ENCODE measurements around the gene PCYT2.
"Not testable (repeated sequence)": the region's sequence is repeated elsewhere in the genome, so short reads cannot be mapped to it uniquely, and the experiment has no call there.

PCYT2 gene

DNA sequence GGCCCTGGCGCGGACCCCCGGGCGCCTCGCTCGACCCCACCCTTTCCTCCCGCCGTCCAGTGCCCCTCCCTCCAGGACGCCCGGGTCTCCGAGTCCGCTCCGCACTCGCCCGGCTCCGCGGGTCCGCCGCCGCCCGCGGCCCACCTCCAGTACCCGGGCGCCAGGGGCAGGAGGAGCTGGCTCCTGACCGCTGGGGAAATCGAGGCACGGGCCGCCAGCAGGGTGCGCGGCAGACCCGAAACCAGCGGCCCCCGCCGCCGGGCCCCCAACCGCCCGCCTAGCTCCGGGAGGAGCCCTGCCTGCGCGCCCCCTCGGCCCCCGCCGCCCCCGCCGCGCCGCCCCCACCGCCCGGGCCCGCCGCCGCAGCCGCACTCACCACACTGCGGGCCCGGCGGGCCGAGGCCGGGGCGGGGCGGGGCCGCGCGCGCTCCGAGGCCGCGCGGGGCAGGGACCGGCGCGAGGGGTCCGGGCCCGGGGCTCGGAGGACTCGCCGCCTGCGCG lies 16.0 kb upstream of the PCYT2 start:
- no peak for DNase-seq

DNA sequence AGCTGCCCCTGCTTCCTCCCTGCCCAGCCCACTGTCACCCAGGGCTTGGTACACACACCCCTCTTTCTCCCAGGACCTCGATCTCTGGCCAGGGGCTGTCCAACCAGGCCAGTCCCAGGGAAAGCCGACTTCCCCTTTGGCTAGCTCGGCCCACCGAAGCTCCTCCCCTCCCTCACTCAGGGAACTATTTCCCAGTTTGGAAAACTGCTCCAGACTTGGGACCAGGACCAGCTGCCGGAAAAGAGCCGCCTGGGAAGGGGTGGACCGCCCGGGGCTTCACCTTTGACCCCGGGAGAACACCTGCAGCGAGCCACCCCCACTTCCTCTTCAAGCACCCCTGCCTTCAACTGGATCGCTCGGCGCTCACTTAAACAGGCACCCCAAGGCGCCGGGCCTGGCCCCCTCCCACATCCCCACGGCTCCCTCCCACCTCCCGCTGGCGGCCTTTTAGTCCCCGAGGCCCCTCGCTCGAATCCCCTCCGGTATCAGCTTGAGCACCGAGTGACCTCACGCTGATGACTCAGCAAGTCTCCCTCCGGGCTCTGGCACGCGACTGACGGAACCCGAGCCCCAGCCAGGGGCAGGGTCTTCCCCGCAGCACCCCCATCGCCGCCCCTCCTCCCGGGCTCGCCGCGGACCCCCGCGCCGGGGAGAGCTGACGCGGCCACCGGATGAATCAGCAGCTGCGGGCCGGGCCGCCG lies 15.4 kb upstream of the PCYT2 start:
- DNase-seq: peak; percentile 83

DNA sequence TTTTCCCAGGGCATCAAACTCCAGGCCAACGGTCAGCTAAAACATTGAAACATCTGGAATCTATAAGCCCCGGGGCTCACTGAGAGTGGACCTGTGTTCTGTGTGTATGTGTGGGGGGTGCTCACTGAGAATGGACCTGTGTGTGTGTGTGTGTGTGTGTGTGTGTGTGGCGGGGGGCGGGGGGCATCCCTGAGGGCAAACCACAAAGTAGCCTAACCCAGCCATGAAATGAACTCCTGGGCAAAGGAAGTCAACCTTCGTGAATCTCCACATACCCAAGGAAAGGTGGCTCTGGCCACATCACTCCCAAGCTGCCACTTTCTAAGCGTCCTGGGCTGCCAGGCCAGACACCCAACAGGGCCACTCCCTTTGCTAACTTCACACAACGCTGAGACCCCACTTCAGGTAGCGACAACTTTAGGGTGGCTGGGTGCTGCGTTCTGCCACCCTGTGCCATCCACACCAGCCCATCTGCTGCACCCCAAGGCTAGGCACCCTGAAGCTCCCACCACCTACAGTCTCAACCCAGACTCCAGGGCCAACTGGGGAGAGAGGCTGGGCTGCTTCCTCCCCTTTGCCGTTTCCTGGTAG lies 14.8 kb upstream of the PCYT2 start:
- no peak for DNase-seq

- DNase-seq: peak; percentile 52
Measured at GRCh38 chr17:81924557-81925532, 13.6 kb upstream of the PCYT2 start.

DNA sequence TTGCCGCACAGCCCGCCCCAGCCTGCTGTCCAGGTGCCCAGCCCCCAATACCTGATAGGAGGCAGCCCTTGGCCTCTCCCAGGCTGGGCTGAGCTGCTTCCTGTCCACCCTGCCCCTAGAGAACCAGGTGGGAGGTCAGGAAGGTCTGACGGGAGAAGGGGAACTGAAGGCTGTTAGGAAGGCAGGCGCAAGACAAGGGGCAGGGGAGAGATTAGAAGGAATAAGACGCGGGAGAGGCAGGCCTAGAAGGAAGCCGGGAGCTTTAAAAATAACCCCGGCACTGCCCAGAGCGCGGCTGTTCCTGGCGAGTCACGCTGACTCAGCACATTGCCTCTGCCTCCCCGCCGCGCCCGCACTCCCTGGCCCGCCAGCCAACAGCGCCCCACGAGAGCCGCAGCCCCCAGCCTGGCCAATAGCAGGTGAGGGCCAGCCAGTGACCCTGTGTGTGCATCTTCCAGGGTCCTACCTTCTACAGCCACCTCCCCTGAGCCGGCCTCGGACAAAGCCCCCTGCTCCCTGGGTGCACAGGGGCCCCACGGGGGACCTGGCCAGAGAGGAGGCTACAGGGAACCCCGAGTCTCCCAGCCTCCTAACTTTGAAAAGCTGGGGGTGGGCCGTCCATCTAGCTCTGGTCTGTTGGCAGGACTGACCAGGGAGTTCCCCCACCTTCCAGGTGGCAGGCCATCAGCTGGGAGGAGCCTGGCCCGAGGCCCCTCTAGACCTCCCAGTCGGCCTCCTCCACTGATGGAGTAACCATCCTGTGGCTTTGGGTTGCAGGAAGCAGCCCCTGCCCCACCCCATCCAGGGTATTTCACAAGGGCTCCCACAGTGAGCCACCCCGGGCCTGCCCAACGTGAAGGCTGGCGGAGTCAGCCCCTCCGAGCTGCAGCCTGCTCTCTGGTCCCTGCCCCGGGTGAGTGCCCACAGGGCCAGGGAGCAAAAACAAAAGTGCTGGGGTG lies 12.4 kb upstream of the PCYT2 start:
- peak; percentile 97 for DNase-seq

DNA sequence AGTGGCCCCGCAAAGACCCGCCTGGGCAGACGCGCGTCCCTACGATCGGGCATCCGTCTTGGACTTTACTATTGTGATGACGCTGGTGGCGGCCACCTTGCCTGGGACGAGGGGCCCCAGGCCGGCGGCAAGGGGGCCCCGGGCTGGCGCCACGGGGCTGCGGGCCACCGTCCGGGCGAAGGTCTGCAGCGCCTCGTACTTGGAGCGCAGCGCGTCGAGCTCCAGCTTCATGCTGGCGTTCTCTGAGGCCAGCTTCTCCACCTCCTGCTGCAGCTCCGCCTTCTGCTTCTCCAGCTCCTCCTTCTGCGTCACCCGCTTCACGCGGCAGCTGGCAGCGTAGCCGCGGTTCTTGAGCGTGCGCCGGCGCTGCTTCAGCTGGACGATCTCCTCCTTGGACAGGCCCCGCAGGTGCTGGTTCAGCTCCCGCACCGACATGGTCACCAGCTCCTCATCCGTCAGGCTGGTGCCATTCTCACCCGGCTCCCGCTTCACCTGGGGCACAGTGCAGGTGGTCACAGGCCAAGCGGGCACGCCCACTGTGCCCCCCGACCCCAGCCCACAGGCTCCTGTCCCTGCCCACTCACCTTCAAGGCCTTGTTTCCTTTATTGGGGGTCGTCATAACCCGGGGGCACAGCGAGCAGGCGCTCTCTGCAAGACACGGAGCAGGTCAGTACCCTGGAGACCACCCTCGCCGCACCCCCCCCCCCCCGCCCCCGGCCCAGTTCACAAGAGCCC lies 11.5 kb upstream of the PCYT2 start:
- no peak for DNase-seq

DNA sequence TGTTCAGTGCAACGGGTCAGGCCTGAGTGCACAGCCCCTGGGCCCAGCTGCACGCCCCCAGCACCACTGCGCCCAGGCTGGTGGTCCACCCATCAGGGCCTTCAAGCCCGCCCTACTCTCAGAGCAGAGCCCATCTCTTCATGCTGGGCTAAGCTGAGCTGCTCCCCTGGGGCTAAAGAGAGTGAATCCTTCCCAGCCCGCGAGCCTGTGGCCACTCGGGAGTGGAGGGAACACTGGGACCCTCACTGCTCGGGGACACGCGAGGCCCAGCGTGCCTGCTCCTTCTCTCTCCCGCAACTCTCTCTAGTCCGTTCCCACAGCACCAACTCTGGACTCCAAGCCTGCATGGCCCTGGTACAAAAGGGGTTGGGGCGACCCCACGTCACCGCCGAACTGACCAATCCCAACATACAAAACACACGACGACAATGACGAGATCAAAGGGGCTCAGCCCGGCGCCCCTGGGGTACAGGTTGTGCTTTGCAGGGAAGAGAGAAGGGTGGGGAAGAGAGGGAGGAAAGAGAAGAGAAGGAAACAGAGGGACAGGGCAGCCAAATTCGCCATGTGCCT lies 10.9 kb upstream of the PCYT2 start:
- DNase-seq: no peak

DNA sequence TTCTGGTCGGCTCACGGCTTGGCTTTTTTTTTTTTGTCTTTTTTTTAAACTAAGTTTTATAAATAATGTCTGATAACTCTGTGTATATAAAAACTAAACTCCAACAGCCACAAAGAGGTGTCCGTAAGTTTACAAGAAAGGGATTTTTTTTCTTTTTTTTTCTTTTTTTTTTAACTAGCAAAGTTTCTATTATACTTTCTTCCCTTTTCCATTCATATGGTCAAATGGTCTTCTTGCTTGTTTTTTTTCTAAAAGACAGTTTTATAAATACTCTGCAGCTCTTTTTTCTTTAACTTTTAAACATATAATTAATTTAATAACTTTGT lies 10.3 kb upstream of the PCYT2 start:
- DNase-seq: no peak

DNA sequence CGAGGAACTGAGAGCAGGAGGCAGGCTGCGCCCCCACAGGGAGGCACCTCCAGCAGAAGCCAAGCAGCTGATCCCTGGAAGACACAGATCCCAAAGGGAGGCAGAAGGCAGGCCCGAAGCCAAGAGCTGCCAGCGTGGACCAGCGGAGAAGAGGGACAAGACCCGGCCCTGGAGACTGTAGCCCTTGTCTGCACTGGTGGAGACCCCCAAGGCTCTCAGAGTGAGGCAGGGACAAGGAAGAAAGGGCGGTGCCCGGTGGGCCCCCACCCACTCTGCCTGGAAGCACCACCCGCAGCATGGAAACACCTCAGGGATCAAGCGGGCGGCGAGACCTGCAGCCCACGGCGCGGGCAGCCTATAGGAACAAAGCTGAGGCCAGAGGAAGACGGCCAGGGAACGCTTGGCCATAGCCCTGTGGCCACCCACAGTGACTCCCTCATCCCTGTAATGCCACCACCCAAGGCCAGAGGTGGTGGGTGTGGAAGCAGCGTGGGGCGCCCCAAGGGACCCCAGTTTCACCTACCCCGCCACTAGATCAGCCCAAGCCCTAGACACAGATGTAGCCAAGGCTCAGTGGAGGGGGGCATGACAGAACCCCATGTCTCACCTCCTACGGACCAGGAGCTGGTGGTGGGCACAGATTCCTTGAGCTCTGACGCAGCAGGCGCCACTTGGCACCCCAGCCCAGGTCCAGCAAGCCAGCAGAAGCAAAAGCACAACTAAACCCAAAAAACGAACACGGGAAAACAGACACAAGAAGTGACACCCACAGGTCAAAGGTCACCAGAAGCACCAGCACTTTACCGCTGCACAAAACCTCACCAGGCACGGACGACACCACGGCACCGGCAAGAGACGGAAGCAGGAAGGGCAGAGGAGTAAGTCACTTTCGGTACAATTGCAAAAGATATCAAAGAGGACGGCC lies 9.7 kb upstream of the PCYT2 start:
- no peak for DNase-seq

DNA sequence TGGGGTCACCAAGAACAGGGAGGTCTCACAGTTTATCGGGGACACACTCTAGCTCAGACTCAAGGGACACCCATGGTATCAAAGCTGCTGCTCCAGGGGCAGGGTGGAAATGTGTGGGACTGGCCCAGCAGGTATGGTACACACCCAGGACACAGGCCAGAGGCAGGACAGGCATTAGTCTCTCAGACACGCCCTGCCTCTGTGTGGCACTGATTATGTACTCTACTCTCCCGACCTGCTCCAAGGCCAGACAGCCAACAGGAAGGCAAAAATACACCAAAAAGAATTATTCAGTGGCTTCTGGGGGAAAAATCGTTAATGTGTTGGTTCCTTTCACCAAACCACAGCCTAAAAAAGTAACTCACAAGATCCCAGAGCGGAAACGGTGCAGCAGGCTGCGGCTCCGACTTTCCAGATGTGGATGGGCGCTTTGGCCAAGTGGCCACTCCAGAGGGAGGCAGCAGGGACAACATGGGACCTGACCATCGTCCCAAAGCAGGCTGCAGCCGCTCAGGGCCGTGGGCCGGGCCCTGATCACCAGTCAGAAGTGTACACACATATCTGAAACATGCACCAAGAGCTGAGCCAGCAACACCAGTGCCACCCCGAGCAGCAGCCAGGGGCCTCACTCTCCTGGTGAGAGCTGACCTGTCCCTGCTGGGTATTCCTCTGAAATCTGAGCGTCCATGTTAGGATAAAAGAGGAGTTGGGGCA lies 7.8 kb upstream of the PCYT2 start:
- peak; percentile 74 for DNase-seq

DNA sequence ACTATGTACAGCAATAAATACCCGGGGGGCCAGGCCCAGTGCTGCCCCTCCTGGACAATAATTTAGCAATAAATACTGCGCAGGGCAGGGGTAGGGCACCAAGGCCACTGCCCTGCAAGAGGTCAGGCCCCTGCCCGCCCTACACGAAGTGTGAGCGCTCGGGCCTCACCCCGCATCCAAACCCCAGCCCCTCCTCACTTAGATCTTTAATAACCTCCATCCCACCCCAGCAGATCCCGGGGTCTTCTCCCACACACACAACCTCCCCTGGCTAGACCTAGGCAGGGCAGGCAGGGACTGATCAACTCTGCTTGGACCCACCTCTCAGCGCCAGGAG lies 7.1 kb upstream of the PCYT2 start:
- DNase-seq: not testable (repeated sequence)

- peak; percentile 89 for DNase-seq
Measured at GRCh38 chr17:81917565-81918332, 6.5 kb upstream of the PCYT2 start, which contains the start of gene SIRT7. TSS of gene SIRT7 (minus strand) at chr17:81918176. CDS start at chr17:81918131, 45 bp downstream.

DNA sequence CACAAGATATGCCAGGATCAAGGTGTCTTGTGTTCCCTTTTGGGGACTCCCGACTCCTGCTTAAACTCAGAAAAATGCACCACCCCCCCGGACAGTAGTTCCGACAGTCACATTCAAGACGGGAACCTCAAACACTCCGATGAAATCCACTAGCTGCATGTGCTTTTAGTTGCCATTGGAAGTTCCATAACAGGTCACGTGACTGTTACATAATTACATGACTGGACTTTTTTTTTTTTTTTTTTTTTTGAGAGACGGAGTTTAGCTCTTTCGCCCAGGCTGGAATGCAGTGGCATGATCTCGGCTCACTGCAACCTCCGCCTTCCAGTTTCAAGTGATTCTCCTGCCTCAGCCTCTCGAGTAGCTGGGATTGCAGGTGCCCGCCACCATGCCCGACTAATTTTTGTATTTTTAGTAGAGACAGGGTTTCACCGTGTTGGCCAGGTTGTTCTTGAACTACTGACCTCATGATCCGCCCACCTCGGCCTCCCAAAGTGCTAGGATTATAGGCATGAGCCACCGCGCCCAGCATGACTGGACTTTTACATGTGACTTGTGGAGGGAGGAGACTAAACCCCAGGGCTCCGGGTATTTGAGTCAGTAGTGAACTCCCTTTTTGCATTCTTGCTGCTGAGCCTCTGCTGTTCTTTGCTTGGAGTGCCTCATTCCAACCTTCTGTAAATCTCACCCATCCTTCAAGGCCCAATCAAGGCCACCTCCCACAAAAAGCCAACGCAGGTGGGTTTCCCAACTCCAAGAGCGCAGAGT lies 5.2 kb upstream of the PCYT2 start:
- DNase-seq: peak; percentile 65

DNA sequence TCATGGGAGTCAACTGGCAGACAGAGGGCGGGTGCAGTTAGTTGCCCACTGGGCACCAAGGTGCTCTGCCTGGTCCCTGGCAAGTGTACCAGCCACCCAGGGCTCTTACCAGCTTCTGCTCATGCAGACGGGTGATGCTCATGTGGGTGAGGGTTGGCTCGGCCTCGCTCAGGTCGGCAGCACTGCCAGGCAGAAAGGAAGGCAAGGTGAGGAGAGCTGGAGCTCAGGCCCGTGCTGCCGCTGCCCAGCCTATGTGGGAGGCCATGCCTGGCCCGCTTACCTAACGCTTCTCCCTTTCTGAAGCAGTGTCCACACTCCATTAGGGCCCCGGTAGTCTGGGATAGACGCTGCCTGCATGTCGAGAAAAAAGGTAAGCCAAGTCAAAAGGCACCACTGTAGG lies 4.1 kb upstream of the PCYT2 start:
- no peak for DNase-seq

GRCh38 chr17:81914103-81914850 lies 3.1 kb upstream of the PCYT2 start:
- DNase-seq: no peak

DNA sequence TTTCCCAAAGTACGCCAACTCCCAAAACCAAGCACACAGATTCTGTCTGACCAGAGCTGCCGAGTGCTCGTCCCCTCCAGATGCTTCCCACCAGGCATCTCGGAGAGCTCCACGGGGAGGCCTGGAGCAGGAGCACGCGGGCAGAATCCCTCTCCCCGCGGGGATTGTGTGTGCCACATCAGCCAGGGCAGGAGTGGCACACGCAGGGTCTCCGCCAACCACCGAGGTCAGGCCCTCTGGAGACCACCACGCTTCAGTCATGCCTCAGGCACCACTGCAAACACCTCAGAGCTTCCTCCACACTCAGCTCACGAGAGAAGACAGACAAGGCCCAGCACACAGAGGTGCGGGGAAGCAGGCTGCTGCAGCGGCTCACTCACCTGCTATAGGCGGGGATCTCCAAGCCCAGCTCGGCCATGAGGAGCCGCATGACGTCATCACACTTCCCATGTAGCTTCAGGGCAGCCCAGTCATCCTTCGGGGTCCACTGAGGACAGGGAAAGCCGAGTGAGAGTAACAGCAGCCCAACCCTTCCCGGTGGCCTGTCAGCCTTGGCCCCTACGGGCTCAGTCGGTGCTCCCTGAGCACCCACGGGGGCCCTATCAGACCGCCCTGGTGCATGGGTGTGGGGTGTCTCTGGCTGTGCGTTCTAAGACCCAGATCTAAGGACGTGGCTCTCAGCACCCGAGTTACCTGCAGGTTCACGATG lies 2.3 kb upstream of the PCYT2 start:
- DNase-seq: no peak

All from hematopoietic multipotent progenitor cell treated with erythropoietin and hydrocortisone succinate and interleukin-3 and kit ligand, for 6 days (in vitro differentiated cells).